ENCODE measurements around the gene GLIS1. TPM values are rescaled to one million over a fixed set of nuclear protein-coding genes. Genes with fewer than 3 reads are reported as not detected.

The GLIS1 gene
- total RNA-seq, 1 experiment from 2014 or later: 1.7 TPM

DNA sequence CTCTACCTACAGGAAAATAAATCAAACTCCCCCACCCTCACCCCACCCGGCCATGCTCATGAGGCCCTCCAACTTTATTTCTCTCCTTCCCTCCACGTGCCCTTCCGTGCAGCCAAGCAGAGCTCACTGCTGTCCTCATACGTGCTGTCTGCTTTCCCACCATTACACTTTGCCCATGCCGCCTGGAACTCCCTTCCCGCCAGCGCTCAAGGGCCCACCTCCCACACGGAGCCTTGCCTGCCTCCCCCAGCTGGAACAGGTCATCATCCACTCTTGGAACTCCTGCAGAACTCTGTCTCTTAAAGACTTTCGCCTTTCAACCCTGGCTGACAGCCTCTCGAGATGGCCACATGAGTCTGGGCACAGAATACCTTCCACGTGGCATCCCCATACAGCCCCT lies 42.4 kb downstream of the GLIS1 start:
- no peak overlapping the region for H2AFZ ChIP-seq (ENCODE audit: low read length)
- ChIA-PET POLR2A (ENCODE audit: unreplicated experiment) (interaction anchor here (0.8 kb wide), 1 partner anchor 99 kb away, joined by 3 read pairs; no protein-coding TSS in a partner anchor), CTCF (no interaction called here)
- no peaks in the 10 kb centered on the region for H3K36me3 ChIP-seq (ENCODE audit: low read depth, low read length)
- H3F3A ChIP-seq (ENCODE audit: low read length, unreplicated experiment): no peaks in the 10 kb centered on the region
- no peak overlapping the region for H3K27ac ChIP-seq (ENCODE audit: low read length)
- no peaks in the 10 kb centered on the region for H3K9me2 ChIP-seq (replicated peaks; ENCODE audit: low read length)
- no peaks in the 10 kb centered on the region for H3K9me3 ChIP-seq (ENCODE audit: low read length)
- no peaks in the 10 kb centered on the region for H3K27me3 ChIP-seq (ENCODE audit: low read length)
- H3K4me3 ChIP-seq (ENCODE audit: low read length): no peak overlapping the region
- DNase-seq (no peak), ATAC-seq (no peak)
- TF ChIP-seq EZH2phosphoT487 (IDR thresholded peaks at IDR 0.05; ENCODE audit: borderline replicate concordance, low read length): no peak
- TF ChIP-seq CTCF (conservative IDR thresholded peaks at IDR 0.05; ENCODE audit: low read depth, low read length): no peak
- TF ChIP-seq EZH2 (IDR thresholded peaks at IDR 0.05; ENCODE audit: low read length, unreplicated experiment): no peak
- H3K4me1 ChIP-seq (ENCODE audit: insufficient read depth, low read length): peaks cover 9% of the 10 kb centered on the region; the same call in 1 of the 2 replicates
- intact Hi-C loops (cut with micrococcal nuclease): no loop called here
- no peak overlapping the region for H3K9ac ChIP-seq (ENCODE audit: low read length)
- H3K4me2 ChIP-seq (ENCODE audit: low read length): no peak overlapping the region
- H4K20me1 ChIP-seq (ENCODE audit: low read length): no peaks in the 10 kb centered on the region
- no peaks in the 10 kb centered on the region for H3K79me2 ChIP-seq (ENCODE audit: low read length)
- no TSS peak for BruUV-seq (replicated peaks)

DNA sequence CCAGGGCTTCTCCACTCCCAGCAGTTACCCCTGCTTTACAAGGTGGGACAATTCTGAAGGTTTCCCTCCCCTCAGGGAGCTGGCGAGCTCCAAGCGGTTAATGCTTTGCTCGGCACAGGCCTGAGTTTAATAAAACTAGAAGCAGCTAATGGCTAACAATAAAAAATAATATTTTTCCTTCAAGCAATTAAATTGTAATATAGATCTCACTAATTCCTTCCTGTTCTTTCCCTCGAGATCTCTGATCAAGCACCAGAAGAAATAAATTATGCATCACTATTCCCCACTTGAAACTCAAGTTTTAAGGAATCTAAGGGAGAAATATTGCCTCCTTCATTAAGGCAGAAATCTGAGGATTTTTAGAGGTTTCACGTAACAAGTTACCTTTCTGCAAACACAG lies 42.9 kb downstream of the GLIS1 start:
- Histone ChIP-seq H3K9ac (ENCODE audit: low read length) (no peak overlapping the region), H4K20me1 (ENCODE audit: low read length) (no peaks in the 10 kb centered on the region), H3K4me3 (ENCODE audit: low read length) (no peak overlapping the region), H3K27me3 (ENCODE audit: low read length) (no peaks in the 10 kb centered on the region), H3K9me2 (replicated peaks; ENCODE audit: low read length) (no peaks in the 10 kb centered on the region), H3F3A (ENCODE audit: low read length, unreplicated experiment) (no peaks in the 10 kb centered on the region), H3K36me3 (ENCODE audit: low read depth, low read length) (no peaks in the 10 kb centered on the region), H2AFZ (ENCODE audit: low read length) (no peak overlapping the region), H3K79me2 (ENCODE audit: low read length) (no peaks in the 10 kb centered on the region), H3K4me2 (ENCODE audit: low read length) (no peak overlapping the region), H3K4me1 (ENCODE audit: insufficient read depth, low read length) (peaks cover 9% of the 10 kb centered on the region; the same call in 1 of the 2 replicates), H3K9me3 (ENCODE audit: low read length) (no peaks in the 10 kb centered on the region), H3K27ac (ENCODE audit: low read length) (no peak overlapping the region)
- no TSS peak for BruUV-seq (replicated peaks)
- TF ChIP-seq EZH2phosphoT487 (IDR thresholded peaks at IDR 0.05; ENCODE audit: borderline replicate concordance, low read length) (no peak), EZH2 (IDR thresholded peaks at IDR 0.05; ENCODE audit: low read length, unreplicated experiment) (no peak), CTCF (conservative IDR thresholded peaks at IDR 0.05; ENCODE audit: low read depth, low read length) (no peak)
- CTCF ChIA-PET: no interaction called here
- no peak for DNase-seq
- POLR2A ChIA-PET (ENCODE audit: unreplicated experiment): interaction anchor here (0.5 to 0.8 kb wide), 2 partner anchors 24 to 99 kb away, joined by 3 to 4 read pairs; no protein-coding TSS in a partner anchor
- intact Hi-C loops (cut with micrococcal nuclease): no loop called here
- ATAC-seq: no peak

DNA sequence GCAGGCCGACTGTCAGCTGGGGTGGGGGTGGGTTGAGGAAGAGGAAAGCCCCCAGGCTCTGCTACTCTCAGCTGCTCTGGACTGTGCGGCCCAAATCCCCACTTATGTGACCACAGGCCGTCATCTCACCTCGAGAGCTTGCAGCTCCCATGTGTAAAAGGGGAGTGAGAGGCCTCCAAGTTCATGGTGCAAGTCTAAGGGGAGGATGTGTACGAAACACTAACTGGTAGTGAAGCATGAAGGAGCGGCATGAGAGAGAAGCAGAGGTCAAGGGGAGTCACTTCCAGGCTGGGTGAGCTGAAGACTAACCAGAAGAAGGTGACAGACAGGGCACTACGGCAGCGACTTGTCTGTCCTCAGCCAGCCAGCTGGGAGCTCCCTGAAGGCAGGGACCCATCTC lies 43.8 kb downstream of the GLIS1 start:
- H3K9ac ChIP-seq (ENCODE audit: low read length): no peak overlapping the region
- POLR2A ChIA-PET (ENCODE audit: unreplicated experiment): no interaction called here
- no peaks in the 10 kb centered on the region for H3K79me2 ChIP-seq (ENCODE audit: low read length)
- no peaks in the 10 kb centered on the region for H3F3A ChIP-seq (ENCODE audit: low read length, unreplicated experiment)
- TF ChIP-seq EZH2 (IDR thresholded peaks at IDR 0.05; ENCODE audit: low read length, unreplicated experiment) (no peak), EZH2phosphoT487 (IDR thresholded peaks at IDR 0.05; ENCODE audit: borderline replicate concordance, low read length) (no peak), CTCF (conservative IDR thresholded peaks at IDR 0.05; ENCODE audit: low read depth, low read length) (no peak)
- H3K4me3 ChIP-seq (ENCODE audit: low read length): no peak overlapping the region
- no peaks in the 10 kb centered on the region for H3K9me2 ChIP-seq (replicated peaks; ENCODE audit: low read length)
- no peak overlapping the region for H2AFZ ChIP-seq (ENCODE audit: low read length)
- no peaks in the 10 kb centered on the region for H4K20me1 ChIP-seq (ENCODE audit: low read length)
- H3K4me1 ChIP-seq (ENCODE audit: insufficient read depth, low read length): peaks cover 9% of the 10 kb centered on the region; the same call in 1 of the 2 replicates
- CTCF ChIA-PET: no interaction called here
- no peaks in the 10 kb centered on the region for H3K36me3 ChIP-seq (ENCODE audit: low read depth, low read length)
- H3K27ac ChIP-seq (ENCODE audit: low read length): no peak overlapping the region
- H3K9me3 ChIP-seq (ENCODE audit: low read length): no peaks in the 10 kb centered on the region
- intact Hi-C loops (cut with micrococcal nuclease): no loop called here
- no TSS peak for BruUV-seq (replicated peaks)
- ATAC-seq: no peak
- H3K4me2 ChIP-seq (ENCODE audit: low read length): no peak overlapping the region
- H3K27me3 ChIP-seq (ENCODE audit: low read length): no peaks in the 10 kb centered on the region
- no peak for DNase-seq
